ENCODE results near the gene KRTAP6-1.

Gene KRTAP6-1, protein sequence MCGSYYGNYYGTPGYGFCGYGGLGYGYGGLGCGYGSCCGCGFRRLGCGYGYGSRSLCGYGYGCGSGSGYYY

DNA sequence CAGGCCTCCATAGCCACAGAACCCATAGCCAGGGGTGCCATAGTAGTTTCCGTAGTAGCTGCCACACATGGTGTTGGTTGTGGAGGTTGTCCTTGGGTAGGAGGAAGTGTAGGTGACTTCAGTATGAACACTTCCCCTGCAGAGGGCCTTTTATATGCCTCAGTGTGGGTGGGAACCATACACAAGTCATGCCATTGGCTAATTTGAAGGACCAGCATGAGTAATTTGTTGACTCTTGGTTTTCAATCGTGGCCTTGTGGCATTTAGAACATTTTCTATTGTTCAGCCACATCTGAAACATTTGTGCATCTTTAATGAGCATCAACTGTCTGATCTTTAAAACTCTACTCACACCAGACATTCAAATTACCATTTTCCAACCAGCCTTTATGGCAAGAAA, at the start of gene KRTAP6-1:
KRTAP6-1 (minus strand) TSS at position 95 of the 400 bp plus-strand sequence; CDS start at position 69, 26 bp downstream.
- intact Hi-C loops (cut with DNase I), result no loop called here
- no peak for DNase-seq

DNA sequence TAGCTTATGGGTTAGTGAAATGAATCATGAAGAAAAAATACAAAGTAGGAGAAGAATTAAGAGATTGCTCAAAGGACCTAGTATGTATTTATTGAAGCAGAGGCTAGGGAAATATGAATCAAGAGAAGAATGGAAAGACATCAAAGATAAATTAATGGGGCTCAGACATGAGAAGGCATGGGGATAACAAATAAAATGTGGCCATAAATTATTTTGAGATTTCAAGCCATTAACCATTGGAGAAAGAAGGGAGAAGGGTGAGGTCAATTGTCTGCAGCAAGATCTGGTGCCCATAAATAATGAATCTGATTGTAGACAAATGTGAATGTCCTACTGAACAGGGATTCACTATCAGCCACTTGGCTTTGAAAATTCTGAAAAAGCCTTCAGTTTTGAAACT, 39.2 kb upstream of the KRTAP6-1 start:
- intact Hi-C loops (cut with DNase I), result no loop called here
- no peak for DNase-seq

GRCh38 chr21:30646904-30647414, 33.2 kb upstream of the KRTAP6-1 start:
- intact Hi-C loops (cut with DNase I), result no loop called here
- no peak for DNase-seq

GRCh38 chr21:30642564-30642963, 28.8 kb upstream of the KRTAP6-1 start, which contains the start of gene KRTAP20-3:
Gene KRTAP20-3 (plus strand): TSS chr21:30642864.
- DNase-seq, result no peak
- intact Hi-C loops (cut with DNase I), result no loop called here

GRCh38 chr21:30638686-30639085, 25.0 kb upstream of the KRTAP6-1 start:
- intact Hi-C loops (cut with DNase I), result no loop called here
- DNase-seq, result no peak

GRCh38 chr21:30634906-30635305, 21.2 kb upstream of the KRTAP6-1 start, which contains the start of gene KRTAP20-2:
Gene KRTAP20-2 (plus strand): TSS chr21:30635206. CDS start chr21:30635264, 58 bp downstream.
- intact Hi-C loops (cut with DNase I), result no loop called here
- no peak for DNase-seq

DNA sequence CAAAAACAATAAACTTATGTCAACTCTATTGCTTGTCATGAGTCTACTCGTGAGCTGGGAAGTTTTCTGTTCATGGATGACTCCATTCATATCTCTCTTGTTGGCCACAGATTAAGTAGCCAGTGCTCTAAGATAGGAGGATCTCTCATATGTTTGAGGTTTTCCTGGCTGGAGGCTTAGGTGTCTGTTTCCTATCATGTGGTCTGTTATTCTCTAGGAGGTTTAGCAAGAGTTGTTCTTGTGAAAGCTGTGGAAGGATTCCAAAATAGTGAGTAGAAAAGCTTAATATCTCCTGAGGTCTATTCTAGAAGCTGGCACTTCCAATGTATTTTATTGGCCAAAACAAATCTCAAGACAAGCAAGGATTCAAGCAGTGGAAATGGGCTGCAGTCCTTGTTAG, 15.5 kb upstream of the KRTAP6-1 start:
- no peak for DNase-seq
- intact Hi-C loops (cut with DNase I), result no loop called here

DNA sequence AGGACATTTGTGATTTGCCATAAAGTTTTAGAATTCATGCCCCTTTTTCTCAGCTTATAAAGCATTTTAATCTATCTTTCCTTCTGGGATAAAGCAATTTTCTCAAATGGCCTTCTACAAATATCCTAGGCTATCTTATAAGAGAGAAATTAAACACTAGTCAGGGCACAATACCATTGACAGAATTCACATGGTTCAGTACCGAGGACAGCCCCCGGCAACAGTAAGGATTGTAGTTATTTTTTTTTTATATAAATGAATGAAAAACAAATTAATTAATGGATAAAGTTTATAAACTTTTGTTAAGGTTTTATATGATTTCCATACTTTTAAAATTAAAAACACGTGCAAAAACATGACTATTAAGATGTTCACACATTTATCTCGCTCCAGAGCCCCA, 14.4 kb upstream of the KRTAP6-1 start:
- intact Hi-C loops (cut with DNase I), result no loop called here
- no peak for DNase-seq

- peak in 1 of 10 donors; percentile 66 for DNase-seq
- intact Hi-C loops (cut with DNase I), result no loop called here
Measured at GRCh38 chr21:30625449-30626165, 11.9 kb upstream of the KRTAP6-1 start.

- intact Hi-C loops (cut with DNase I), result no loop called here
Measured at GRCh38 chr21:30623362-30623761, 9.6 kb upstream of the KRTAP6-1 start.

GRCh38 chr21:30620522-30620921, 6.8 kb upstream of the KRTAP6-1 start, which contains the start of gene KRTAP20-4:
Gene KRTAP20-4 (plus strand): TSS chr21:30620627.
- DNase-seq, result peak in 2 of 10 donors; percentile 22 to 62
- intact Hi-C loops (cut with DNase I), result no loop called here

More at GRCh38 chr21:30623362-30623761, 9.6 kb upstream of the KRTAP6-1 start:
- DNase-seq, result peak in 1 of 10 donors; percentile 24

- intact Hi-C loops (cut with DNase I), result no loop called here
- no peak for DNase-seq
Measured at GRCh38 chr21:30620080-30620479, 6.3 kb upstream of the KRTAP6-1 start.

- intact Hi-C loops (cut with DNase I), result no loop called here
- DNase-seq, result no peak
Measured at GRCh38 chr21:30616125-30616524, 2.4 kb upstream of the KRTAP6-1 start, which contains the start of gene KRTAP20-1. Gene KRTAP20-1 (plus strand): TSS chr21:30616425. CDS start chr21:30616455, 30 bp downstream.

DNA sequence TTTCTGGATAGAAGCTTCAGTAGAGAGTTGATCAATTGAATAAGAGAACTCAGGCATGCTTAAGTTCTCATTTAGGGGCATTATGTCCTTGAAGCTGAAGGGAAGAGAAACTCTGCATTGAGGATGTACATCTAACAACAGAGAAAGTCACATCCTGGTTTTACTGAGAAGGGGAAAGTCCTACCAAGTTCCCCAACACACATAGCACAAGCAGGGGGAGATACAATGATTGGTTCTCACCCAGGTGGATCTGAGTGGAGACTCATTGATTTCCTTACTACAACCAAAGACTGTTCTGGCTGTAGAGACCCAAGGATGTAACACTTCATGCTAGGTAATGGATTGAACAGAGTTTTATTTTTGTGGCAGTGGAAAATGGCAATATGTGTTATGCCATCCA, 1.5 kb upstream of the KRTAP6-1 start:
- intact Hi-C loops (cut with DNase I), result no loop called here
- DNase-seq, result no peak

DNA sequence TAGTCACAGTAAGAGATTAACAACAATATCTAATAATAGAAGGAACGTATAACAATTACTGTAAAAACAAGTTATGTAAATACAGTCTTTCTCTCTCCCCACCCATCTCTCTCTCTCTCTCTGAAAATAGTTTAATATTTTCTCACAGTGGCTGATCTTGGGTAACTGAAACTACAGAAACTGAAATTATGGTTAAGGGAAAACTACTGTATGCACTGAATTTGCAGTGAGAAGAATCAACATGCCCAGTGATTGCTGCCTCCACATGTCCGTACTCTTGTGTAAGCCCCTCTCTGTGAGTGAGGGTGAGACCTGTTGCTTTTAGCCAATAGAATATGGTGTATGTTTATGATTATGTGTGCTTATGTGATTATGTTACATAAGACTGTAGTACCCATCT, 1.6 kb downstream of the KRTAP6-1 start:
- intact Hi-C loops (cut with DNase I), result no loop called here
- no peak for DNase-seq

- DNase-seq, result no peak
- intact Hi-C loops (cut with DNase I), result no loop called here
Measured at GRCh38 chr21:30605968-30606367, 7.8 kb downstream of the KRTAP6-1 start.

GRCh38 chr21:30600787-30601186, 12.9 kb downstream of the KRTAP6-1 start, which contains the start of gene KRTAP22-1:
Gene KRTAP22-1 (plus strand): TSS chr21:30601087.
- DNase-seq, result no peak
- intact Hi-C loops (cut with DNase I), result no loop called here

GRCh38 chr21:30598802-30599201, 14.9 kb downstream of the KRTAP6-1 start, which contains the start of gene KRTAP6-2:
Gene KRTAP6-2 (minus strand): TSS chr21:30598902. CDS start chr21:30598874, 28 bp downstream.
- intact Hi-C loops (cut with DNase I), result no loop called here
- DNase-seq, result peak in 1 of 10 donors; percentile 67

GRCh38 chr21:30592140-30592539, 21.6 kb downstream of the KRTAP6-1 start, which contains the start of gene KRTAP6-3:
Gene KRTAP6-3 (plus strand): TSS chr21:30592440. CDS start chr21:30592446, 6 bp downstream.
- intact Hi-C loops (cut with DNase I), result no loop called here
- DNase-seq, result no peak

GRCh38 chr21:30590297-30590696, 23.4 kb downstream of the KRTAP6-1 start, which contains the start of gene KRTAP22-2:
Gene KRTAP22-2 (minus strand): TSS chr21:30590397.
- DNase-seq, result no peak
- intact Hi-C loops (cut with DNase I), result no loop called here

DNA sequence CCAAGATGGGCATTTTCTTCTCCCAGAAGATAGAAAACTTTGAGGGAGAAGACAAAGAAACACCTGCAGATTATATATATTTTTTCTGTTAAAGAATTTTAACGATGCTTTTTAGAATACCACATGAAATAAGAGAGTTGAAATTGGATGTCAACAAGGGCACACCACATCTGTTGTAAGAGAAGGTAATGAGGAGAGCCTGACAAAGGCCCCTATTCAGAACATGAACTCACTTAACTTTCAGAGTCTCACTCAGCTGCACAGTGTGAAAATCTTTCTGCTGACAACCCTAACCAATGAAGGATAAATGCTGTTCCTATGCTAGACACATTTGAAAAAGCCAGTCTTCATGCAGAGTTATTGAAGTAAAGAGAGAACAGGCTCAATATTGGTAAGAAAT, 30.9 kb downstream of the KRTAP6-1 start:
- no peak for DNase-seq
- intact Hi-C loops (cut with DNase I), result no loop called here
